Endothelial cell of hepatic sinusoid (primary cell): Measurements from ENCODE around the gene PRR35.
"Not testable (repeated sequence)": the region's sequence is repeated elsewhere in the genome, so short reads cannot be mapped to it uniquely, and the experiment has no call there.

Source experiments
- in situ Hi-C: cut with HindIII; loops from 2 replicates; pipeline ENCODE4 v1.10.0; 2017; ENCODE audit warnings: low sequenced_read_pairs

The PRR35 gene

DNA sequence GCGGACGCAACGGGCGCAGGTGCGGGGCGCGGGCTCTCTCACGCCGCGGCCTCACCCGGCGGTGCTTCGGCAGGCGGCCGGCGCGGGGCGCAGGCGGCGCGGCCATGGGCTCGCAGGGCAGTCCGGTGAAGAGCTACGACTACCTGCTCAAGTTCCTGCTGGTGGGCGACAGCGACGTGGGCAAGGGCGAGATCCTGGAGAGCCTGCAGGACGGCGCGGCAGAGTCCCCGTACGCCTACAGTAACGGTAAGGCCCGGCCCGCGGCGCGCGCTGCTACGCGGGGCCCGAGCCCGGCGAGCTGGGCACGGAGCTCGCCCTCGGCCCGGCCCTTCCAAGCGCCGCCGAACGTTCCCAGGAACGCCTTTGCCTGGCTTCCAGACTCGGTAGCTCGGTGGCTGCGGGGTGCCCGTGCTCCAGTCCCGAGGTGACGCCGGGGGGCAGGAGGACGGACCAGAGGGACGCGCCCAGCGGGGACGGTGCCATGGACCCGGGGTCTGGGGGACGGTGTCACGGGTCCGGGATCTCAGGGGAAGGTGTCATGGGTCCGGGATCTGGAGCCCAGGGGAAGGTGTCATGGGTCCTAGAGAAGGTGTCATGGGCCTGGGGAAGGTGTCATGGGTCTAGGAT lies 30.1 kb downstream of the PRR35 start:
- in situ Hi-C loops = no loop called here

DNA sequence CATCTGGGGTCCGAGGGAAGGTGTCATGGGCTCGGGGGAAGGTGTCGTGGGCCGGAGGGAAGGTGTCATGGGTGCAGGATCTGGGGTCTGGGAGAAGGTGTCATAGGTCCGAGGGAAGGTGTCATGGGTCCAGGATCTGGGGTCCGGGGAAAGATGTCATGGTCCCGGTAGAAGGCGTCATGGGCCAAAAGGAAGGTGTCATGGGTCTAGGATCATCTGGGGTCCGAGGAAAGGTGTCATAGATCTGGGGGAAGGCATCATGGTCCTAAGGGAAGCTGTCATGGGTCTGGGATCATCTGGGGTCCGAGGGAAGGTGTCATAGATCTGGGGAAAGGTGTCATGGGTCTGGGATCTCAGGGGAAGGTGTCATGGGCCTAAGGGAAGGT lies 30.6 kb downstream of the PRR35 start:
- in situ Hi-C loops = no loop called here

DNA sequence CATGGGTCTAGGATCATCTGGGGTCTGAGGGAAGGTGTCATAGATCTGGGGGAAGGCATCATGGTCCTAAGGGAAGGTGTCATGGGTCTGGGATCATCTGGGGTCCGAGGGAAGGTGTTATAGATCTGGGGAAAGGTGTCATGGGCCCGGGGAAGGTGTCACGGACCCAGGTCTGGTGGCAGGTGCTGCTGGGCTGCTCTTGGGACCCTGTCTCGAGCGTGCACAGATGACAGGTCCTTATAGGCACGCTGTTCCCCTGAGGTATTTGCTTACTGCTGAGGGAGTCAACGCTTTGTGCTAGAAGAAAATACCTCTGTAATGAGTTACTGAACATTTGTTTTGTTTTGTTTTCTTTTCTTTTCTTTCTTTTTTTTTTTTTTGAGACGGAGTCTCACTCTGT lies 31.0 kb downstream of the PRR35 start:
- in situ Hi-C loops = no loop called here

DNA sequence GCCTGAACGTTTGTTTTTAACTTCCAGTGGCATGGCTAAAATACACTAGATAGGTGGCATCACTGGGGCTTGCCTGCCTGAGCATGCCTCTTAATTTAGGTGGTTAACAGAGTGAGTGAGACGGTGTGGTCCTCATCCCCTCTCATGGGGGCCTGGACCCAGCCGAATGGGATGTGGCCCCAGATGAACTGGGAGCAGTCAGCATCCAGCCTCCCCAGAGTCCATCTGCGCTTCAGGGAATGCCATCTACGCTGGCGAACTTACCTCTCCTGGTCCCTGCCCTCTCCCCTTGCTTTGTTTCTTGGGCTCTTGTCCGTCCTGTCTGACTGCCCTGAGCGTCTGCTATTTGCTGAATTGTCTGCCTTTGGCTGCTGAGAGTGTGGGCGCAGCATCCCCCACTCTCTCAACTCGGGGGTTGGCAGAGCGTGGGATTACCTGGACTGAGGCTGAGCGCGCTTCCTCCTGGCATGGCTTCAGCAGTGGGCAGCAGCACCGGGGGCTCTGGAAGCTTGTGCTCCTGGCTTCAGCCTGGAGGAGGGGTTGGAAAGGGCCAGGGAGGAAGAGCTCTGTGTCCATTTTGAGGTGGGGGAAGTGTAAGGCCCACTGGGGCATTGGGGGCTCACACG lies 31.8 kb downstream of the PRR35 start:
- in situ Hi-C loops = no loop called here

DNA sequence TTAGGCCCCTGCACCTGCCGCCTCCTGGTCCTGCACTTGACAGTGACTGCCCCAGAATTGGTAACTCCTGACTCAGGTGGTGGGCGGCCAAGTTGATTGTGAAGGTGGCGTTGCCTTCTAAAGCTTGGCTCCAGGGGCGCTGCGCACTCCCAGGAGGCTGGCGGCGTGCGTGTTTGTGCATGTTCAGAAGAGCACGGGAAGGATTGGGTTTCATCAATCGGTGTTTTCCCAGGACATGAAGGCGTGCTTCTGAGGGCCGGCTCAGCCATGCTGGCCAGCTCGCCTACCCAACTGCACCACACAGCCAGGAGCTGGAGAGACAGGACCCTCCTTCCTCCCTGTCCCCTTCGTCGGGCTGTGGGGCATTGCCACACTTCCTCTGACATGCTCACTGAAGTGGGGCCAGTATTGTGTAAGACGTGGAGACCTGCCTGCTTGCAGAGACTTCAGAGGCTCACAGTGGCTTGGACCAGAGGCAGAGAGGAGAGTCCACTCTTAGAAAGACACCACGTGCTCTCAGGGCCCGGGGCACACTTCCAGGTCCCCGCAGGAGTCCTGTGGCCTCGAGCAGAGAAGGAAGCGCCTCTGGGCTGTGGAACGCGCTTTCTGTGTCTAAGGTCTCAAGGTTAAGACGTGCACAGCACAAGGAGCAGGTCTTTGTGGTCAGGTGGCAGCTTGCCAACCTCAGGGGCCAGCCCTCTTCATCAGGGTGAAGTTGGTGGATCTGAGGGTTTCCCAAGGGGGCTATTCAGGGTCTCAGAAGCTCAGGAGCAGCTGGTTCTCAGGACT lies 32.5 kb downstream of the PRR35 start:
- in situ Hi-C loops = no loop called here

DNA sequence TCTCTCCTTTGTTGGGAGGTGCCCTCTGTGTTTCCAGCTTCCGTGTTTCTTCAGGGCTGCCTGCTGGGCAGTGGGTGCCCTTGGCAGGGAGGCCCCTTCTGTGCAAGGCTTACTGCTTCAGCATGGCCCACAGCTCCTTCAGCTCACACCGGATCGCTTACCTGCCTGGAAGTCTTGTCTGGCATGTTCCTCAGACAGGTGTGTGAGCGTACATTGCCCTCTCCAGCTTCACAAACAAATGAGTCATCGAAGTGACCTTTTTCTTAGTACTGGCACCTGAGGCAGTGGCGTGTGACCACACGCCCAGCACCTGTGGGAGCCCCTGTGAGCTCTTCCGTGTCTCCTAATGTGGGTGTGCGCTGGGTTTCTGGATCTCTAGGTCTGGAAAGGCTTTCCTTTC lies 33.2 kb downstream of the PRR35 start:
- in situ Hi-C loops = no loop called here

DNA sequence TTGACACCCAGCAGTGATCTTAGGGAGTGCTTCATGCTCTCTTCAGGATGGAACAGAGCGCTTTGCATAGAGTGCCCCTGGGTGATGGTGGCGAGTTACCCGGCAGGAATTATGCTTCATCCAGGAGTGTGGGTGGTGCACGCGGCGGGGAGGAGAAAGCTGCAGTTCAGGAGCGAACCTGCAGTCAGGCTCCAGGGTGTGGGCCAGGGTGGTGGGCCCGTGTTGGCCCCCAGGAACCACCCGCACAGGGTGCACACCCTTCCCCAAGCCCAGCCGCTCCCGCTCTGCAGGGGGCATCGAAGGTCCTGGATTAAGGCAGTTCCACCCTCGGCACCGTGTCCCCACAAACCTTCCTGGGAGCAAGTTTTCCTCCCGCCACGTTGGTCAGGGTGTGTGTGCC lies 33.6 kb downstream of the PRR35 start:
- in situ Hi-C loops = no loop called here

DNA sequence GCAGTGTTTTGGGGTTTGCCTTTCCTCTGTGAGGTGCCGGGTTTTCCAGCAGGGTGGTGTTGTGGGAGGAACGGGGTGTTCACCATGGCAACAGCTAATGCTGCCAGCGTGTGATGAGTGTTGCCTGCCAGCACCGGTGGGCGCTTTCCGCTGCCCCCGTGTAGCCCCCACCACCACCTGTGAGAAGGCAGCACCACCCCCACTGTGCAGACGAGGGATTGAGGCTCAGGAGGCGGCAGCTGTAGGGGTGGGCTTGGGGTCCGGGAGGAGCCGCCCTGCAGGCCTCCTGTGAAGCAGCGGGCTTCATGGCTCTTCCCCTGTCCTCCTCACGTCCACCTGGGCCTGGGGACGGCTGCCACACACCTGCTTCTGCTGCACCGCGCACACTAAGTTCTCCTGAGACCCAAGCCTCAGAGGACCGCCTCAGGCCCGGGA lies 34.9 kb downstream of the PRR35 start:
- in situ Hi-C loops = no loop called here

DNA sequence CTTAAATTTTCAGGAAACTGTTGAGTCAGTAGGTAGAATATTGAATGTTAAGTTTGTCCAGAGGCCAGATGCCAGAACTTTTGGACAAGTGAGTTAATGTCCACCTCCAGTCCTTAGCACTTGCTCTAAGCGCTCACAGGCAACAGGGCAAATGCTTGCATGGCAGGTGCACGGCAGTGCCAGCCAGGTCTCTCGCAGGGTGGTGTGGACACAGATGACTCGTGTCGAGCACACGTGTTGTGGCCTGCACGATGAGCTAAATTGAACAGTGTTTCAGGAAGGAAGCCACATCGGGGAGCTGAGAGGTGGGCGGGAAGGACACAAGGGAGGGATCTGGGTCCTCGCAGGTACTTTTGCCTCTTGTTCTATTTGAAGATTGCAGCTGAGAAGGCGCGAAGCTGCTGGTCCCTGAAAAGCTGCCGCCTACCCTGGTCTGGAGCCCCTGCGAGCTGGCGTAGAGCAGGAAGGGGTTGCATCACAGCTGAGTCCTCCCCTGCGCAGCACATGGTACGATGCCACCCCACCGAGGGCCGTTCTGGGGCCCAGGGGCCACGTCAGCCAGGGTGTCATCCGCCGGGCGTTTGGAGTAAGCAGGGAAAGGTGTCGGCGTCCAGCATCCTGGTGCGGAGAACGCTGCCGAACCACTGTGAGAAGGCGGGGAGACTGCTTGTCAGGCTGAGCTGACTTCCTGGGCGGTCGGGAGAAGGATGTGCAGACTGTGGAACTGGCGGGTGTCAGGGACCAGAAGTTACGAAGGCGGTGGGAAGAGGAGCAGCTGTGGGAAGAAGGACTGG lies 35.9 kb downstream of the PRR35 start:
- in situ Hi-C loops = no loop called here

DNA sequence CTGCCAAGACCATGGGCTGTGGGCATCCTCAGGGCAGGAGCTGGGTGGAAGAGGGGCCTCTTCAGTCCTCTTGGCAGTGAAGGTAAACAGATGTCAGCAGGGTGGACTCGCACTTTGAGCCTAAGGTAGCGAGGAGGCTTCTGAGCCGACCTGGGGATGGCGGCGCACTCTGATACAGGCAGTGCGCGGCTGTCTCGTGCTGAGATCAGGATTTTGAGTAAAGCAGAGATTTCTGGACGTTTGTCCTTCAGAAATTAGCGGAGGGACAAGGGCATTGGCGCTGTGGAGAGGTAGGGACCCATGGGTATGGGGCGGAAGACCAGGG lies 36.5 kb downstream of the PRR35 start:
- in situ Hi-C loops = no loop called here

DNA sequence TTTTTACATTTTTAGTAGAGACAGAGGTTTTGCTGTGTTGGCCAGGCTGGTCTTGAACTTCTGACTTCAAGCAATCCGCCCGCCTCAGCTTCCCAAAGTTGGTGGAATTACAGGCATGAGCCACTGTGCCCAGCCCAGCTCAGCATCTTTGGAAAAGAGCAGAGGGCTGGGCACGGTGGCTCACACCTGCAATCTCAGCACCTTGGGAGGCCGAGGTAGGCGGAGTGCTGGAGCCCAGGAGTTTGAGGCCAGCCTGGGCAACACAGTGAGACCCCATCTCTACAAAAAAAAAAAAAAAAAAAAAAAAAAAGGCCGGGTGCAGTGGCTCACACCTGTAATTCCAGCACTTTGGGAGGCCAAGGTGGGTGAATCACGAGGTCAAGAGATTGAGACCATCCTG lies 37.5 kb downstream of the PRR35 start:
- in situ Hi-C loops = not testable (repeated sequence)

DNA sequence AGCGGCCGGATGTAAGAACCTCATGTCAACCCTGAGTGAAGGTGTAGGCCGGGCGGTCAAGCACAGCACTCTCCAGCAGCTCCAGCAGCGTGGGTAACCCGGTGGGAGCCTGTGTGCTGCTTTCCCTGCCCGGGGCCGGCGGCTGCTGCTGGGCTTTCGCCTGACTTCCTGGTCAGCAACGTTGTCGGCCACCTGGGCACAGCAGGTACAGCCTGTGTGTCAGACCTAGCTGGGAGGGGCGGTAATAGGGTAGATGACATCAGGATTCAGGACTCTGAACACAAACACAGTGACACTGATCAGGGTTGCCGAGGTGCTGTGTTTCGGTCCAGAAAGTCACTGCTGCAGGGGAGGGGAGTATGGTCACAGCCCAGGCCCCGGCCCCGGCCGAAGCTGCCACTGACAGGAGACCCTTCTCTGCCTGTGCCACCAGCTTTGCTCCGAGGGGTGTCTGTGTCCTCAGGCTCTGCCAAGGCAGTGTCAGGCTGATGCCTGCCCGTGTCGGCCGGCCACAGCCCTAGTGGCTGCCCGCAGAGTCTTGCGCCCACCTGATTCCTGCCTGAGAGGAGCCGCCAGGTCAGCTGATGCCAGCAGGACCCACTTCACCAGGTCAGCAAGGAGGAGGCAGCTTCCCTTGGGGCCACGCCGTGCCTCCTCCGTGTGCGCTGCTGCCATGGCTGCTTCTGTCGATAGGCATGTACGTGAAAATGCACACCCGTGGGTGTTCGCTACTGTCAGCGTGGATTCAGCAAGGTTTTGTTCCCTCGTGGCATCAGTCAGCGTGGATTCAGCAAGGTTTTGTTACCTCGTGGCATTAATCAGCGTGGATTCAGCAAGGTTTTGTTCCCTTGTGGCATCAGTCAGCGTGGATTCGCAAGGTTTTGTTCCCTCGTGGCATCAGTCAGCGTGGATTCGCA lies 38.9 kb downstream of the PRR35 start:
- in situ Hi-C loops = no loop called here

DNA sequence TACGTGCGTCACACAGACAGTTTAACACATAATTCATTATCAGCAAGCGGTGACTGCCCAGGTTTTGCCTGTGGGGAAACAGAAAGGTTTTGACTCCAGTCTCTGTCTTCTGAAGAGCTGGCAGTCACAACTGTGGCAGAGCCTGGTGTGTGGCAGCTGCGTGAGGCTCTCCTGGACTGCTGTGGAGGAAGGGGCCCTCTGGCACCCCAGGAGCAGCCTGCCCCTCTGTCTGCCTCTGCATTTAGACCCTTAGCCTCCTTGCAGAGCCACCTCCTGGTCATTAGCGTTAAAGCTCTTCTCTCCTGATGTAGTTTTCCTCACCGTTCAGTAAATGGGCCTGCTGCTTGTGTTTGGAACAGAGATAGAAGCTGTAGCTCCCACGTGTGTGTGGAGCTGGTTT lies 40.6 kb downstream of the PRR35 start:
- in situ Hi-C loops = no loop called here

DNA sequence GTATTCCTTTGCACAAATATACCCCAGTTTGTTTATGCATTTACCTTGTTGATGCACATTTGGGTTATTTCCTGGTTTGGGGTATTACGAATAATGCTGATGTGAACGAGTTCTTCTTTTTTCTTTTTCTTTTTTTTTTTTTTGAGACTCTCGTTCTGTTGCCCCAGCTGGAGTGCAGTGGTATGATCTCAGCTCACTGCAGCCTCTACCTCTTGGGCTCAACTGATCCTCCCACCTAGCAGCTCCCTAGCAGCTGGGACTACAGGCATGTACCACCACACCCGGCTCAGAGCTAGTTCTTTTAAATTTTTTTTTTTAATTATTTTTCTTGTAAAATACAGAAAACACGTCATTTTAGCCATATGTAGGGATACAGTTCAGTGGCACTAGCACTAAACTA lies 43.7 kb downstream of the PRR35 start:
- in situ Hi-C loops = no loop called here

DNA sequence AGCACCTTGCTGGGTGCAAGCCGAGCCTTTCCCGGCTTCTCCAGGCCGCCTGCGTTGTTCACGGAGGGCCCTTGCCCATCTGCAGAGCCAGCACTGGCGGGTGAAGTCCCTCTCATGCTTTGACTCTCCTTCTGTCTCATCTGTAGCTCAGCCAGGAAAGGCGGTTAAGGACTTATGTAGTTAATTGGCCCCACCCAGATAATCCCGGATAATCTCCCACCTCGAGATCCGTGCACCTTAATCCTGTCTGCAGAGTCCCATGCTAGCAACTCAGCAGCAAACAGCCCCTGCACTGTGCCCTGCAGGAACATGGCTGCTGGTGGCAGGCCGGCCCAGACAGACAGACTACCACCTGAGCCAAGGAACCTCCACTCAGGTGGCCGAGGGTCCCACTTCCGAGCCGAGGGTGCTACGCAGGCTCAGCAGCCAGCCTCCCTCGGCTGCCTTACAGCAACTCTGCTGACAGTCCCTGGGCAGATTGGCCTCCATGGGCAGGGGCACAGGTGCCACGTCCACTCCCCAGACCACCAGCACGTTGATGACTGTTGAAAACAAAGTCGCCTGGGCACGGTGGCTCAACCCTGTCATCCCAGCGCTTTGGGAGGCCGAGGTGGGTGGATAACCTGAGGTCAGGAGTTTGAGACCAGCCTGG lies 46.6 kb downstream of the PRR35 start:
- in situ Hi-C loops = no loop called here

DNA sequence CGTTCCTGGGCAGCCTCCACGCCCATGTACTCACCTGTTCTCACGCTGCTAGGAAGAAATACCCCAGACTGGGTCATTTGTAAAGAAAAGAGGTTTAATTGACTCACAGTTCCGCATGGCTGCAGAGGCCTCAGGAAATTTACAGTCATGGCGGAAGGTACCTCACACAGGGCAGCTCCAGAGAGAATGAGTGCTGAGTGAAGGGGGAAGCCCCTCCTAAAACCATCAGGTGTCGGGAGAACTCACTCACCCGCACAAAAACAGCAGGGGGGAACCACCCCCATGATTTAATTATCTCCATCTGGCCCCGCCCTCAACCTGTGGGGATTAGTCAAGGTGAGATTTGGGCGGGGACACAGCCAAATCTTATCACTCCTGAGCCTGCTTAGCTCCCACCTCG lies 47.8 kb downstream of the PRR35 start:
- in situ Hi-C loops = no loop called here

DNA sequence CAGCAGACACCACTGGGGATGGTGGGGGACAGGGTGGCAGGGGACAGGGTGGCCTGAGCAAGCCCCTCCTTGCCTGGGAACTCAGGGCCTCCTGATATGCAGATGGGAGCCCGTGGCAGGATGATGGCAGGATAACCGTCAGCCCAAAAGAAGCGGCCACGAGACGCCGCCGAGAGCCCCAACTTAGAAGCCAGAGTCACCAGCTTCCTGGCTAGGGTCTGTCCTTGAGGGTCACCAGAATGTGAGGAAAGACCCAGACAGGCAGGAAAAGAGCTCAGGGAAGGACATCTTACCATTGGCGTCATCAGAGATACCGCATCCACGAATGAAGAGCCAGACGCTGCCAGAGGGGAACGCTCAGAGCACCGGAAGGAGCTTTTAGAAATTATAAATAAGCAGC lies 49.1 kb downstream of the PRR35 start:
- in situ Hi-C loops = no loop called here

DNA sequence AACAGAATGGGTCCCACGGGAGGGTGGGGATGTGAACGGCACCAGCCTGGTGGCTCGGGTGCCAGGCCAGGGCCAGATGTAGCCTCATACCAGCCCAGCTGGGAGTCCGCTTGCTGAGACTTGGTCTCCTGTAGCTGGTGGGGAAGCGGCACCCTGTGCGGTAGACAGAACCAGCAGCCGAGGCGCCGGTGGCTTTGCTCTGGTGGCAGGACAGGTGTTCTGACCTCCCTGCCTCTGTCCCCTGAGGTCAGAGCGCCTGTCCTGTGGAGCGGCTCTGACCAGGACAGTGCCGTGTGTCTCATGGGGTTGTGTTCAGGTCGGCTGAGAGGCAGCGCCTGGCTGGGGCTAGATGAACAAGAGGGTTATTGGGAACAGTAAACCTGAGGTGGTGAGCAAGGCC lies 49.8 kb downstream of the PRR35 start:
- in situ Hi-C loops = no loop called here

DNA sequence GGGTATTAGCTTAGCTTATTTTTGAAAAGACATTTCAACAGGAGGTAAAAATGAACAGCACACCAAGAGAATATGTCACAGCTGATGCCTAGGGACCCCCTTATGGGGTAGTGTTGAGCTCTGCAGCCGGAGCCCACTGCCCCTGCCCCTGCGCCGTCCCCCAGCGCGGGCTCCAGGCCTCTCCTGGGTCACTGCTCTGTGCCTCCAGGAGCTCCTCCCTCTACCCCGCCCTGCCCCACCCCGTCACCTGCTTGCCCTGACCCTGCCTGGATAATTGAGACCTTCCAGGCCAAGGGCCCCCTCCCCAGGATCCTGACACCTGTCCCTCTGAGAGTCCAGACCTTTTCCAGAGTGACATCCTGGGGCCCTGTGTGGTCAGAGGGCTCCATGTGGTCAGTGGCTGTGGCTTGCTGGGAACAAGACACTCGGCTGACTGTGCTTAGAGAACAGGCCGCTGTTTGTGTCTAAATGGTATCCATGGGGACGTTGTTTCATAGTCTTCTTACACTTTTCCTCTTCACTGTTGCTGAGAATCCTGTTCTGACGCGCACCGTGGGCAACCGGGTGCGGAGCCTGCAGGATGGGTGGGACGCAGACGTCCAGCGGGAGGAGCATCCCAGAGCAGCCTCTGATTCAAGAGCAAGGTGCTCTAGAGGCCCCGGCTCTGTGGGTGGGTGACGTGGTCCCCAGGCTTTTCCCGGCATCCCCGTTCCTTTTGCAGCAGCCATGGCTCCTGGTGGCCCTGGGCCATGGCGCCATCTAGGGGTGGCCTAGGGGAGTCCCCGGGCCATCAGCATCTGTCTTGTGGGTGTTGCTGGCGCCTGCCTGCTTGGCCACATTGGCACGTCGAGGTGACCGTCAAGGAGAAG lies 50.6 kb downstream of the PRR35 start:
- in situ Hi-C loops = no loop called here
